GM10248 (cell line): ENCODE measurements around the gene CDKL2.

Experiments used
- CTCF ChIA-PET: fragments of 300-600 bp; sonication (Branson Sonifier 250); formaldehyde crosslinking; extraction: SDS; loops from one replicate; lab custom pipeline; 2021; ENCODE audit warnings: antibody characterized with exemption; lab: Yijun Ruan, JAX
- POLR2A ChIA-PET: fragments of 350-650 bp; sonication (Branson Sonifier 250); formaldehyde crosslinking; extraction: SDS; loops from one replicate; lab custom pipeline; 2020; ENCODE audit warnings: antibody characterized with exemption; lab: Yijun Ruan, JAX
- DNase-seq: peaks from one replicate; pipeline ENCODE4 v3.0.0; 2012; ENCODE audit errors: extremely low spot score
- TF ChIP-seq, protein P1 (sequence below): IDR thresholded peaks from 2 replicates; pipeline ENCODE4 v1.5.1; 2012; ENCODE audit warnings: mild to moderate bottlenecking, low read depth; ENCODE audit errors: extremely low read depth, missing control alignments, control extremely low read depth

Gene CDKL2

DNA sequence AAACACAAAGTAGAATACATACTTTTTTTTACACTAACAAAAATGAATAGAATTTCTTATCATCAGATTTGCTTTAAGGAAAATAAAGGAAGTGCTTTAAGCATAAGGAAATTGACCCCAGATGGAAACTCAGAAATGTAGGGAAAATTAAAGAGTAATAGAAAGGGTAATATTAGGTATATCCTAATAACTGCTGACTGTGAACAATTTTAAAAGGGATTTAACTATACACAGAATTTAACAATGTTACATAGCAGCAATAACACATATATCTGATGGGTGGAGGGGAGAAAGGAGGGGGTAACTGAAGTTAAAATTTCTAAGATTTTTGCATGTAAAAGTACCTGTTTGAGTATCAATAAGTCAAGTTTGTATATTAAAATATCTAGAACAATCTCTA is 8.6 kb downstream of the CDKL2 start:
- POLR2A ChIA-PET: no interaction called here

DNA sequence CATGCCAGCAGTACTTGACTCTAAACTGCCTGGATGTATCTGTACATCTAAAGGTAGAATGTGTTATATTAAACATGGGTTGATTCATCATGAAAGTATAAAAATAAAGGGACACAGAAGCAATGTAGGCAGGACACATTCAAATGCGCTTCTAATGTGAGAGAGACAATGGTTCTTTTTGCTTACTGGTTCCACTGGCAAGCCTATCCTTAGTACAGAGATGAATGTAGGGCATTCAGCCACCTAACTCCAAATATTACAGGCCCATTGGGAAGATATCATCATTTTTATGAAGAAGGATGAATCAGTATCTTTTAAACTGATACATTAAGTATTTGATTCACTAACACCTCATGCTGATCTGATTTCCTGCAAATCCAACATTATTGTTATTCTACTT is 18.0 kb downstream of the CDKL2 start:
- TF ChIP-seq, protein P1, sequence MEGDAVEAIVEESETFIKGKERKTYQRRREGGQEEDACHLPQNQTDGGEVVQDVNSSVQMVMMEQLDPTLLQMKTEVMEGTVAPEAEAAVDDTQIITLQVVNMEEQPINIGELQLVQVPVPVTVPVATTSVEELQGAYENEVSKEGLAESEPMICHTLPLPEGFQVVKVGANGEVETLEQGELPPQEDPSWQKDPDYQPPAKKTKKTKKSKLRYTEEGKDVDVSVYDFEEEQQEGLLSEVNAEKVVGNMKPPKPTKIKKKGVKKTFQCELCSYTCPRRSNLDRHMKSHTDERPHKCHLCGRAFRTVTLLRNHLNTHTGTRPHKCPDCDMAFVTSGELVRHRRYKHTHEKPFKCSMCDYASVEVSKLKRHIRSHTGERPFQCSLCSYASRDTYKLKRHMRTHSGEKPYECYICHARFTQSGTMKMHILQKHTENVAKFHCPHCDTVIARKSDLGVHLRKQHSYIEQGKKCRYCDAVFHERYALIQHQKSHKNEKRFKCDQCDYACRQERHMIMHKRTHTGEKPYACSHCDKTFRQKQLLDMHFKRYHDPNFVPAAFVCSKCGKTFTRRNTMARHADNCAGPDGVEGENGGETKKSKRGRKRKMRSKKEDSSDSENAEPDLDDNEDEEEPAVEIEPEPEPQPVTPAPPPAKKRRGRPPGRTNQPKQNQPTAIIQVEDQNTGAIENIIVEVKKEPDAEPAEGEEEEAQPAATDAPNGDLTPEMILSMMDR: no peak
- DNase-seq: no peak
- CTCF ChIA-PET: no interaction called here
- POLR2A ChIA-PET: no interaction called here

More for the DNA sequence above, 8.6 kb downstream of the CDKL2 start:
- DNase-seq: no peak
- TF ChIP-seq, protein P1: no peak
- CTCF ChIA-PET: no interaction called here

DNA sequence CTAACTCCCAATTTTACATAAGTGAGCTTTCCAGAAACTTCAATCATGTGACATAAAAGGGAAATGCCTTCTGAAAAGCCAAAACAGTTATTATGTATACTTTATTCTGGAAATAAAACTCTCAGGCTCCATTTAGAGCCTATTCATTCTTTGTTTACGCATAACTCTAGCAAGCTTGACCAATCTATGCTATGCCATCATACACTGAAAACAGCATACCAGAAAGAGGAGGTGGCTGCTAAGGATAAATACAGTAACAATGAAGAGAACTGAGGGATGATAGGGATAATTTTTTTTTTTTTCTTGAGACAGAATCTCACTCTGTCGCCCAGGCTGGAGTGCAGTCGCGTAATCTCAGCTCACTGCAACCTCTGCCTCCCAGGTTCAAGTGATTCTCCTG is 24.4 kb downstream of the CDKL2 start:
- DNase-seq: no peak
- CTCF ChIA-PET: interaction anchor here (1.1 to 1.3 kb wide), 2 partner anchors 9 to 242 kb away, joined by 3 read pairs; no protein-coding TSS in a partner anchor
- TF ChIP-seq, protein P1: no peak
- POLR2A ChIA-PET: no interaction called here

DNA sequence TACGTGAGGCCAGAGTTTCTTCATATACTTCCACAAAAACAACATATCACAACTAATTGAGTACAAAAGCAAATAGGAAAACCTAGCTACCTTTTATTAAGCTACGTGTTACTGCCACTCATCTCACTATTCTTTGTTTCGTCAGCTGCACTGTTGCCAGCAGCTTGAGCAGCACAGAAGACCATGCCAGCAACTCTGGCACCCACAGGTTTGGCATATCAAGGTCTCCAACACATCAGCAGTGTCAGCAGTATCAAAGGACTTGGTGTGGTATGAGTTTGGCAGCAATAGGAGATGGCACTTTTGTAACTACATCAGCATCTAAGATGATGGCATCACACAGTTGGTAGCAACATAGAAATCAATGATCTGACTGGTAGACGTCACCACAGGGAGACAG is 30.7 kb downstream of the CDKL2 start:
- POLR2A ChIA-PET: no interaction called here
- no peak for DNase-seq
- CTCF ChIA-PET: no interaction called here
- TF ChIP-seq, protein P1: no peak

DNA sequence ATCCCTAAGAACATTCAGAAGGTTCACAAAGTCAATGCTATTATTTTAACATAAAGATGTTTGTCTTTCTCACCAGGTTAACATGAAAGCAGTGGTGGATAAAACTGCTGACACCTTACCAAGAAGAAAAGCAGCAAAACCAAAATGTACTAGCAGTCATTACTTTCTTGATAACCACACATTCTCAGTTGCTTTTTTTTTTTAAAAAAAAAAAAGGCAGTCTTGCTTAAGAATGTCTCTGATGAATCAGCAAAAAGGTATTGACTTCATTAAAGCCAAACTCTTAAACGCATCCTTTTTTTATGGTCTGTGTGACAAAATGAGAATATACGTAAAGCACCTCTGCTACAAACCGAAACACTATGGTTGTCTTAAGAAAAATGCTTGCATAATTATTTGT is 31.9 kb downstream of the CDKL2 start:
- TF ChIP-seq, protein P1: no peak
- CTCF ChIA-PET: no interaction called here
- no peak for DNase-seq
- POLR2A ChIA-PET: no interaction called here

DNA sequence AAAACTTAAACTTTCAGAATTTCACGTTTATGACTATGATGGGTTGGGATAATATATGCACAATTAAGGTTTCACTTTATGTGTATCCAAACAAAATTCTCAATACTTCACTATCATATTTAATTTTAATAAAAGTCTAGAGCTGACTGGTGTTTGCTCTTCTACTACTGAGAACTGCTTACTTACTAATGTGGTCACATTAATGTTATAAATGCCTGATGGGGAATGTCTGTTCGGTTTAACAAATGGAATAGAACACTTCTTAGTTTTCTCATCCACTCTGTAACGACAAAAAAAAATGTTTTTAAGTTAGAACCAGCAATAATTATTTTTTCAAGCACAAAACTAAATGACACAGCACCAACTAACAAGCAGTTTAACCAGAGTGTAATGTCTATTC is 34.3 kb downstream of the CDKL2 start:
- ChIA-PET CTCF (interaction anchor here (0.9 kb wide), 1 partner anchor 10 kb away, joined by 3 read pairs; no protein-coding TSS in a partner anchor), POLR2A (no interaction called here)
- DNase-seq: no peak
- TF ChIP-seq, protein P1: no peak
